DMS 273 (cell line): ENCODE measurements around the gene MTRF1.
A peak's percentile ranks its signal among the peaks of the same experiment; 100 is the strongest.

Source experiments
- DNase-seq: peaks from one replicate; lab custom pipeline; 2025; ENCODE audit not compliant: unreplicated experiment; lab: John Stamatoyannopoulos, UW

MTRF1 gene

GRCh38 chr13:41263261-41263971 is at the start of gene MTRF1:
Gene MTRF1 (minus strand): TSS chr13:41263576. CDS start chr13:41260907, 2,669 bp downstream.
- peak; percentile 85 for DNase-seq

- peak; percentile 16 for DNase-seq
Observed at GRCh38 chr13:41313117-41313516, 49.7 kb upstream of the MTRF1 start.

- peak; percentile 62 for DNase-seq
Observed at GRCh38 chr13:41312176-41312500, 48.8 kb upstream of the MTRF1 start.

- peak; percentile 56 for DNase-seq
Observed at GRCh38 chr13:41311406-41312175, 48.2 kb upstream of the MTRF1 start.

GRCh38 chr13:41310963-41311405 is 47.6 kb upstream of the MTRF1 start, which contains the start of gene NAA16:
Gene NAA16 (plus strand): TSS chr13:41311267. CDS start chr13:41311529, 262 bp downstream.
- peak; percentile 94 for DNase-seq

- no peak for DNase-seq
Observed at GRCh38 chr13:41307884-41308640, 44.7 kb upstream of the MTRF1 start.

GRCh38 chr13:41306271-41307145 is 43.1 kb upstream of the MTRF1 start:
- no peak for DNase-seq

GRCh38 chr13:41304551-41304950 is 41.2 kb upstream of the MTRF1 start:
- DNase-seq: no peak

- no peak for DNase-seq
Observed at GRCh38 chr13:41302743-41303142, 39.4 kb upstream of the MTRF1 start.

- no peak for DNase-seq
Observed at GRCh38 chr13:41299316-41300094, 36.1 kb upstream of the MTRF1 start.

- no peak for DNase-seq
Observed at GRCh38 chr13:41296879-41297646, 33.7 kb upstream of the MTRF1 start.

- DNase-seq: no peak
Observed at GRCh38 chr13:41295973-41296372, 32.6 kb upstream of the MTRF1 start.

- DNase-seq: no peak
Observed at GRCh38 chr13:41294914-41295313, 31.5 kb upstream of the MTRF1 start.

GRCh38 chr13:41293272-41293671 is 29.9 kb upstream of the MTRF1 start:
- no peak for DNase-seq

- no peak for DNase-seq
Observed at GRCh38 chr13:41291246-41291645, 27.9 kb upstream of the MTRF1 start.

- DNase-seq: no peak
Observed at GRCh38 chr13:41289463-41289881, 26.1 kb upstream of the MTRF1 start.

GRCh38 chr13:41286370-41286769 is 23.0 kb upstream of the MTRF1 start:
- no peak for DNase-seq

GRCh38 chr13:41284512-41285288 is 21.3 kb upstream of the MTRF1 start:
- DNase-seq: no peak
